H1 (cell line): ENCODE data around the gene PCDHA1. TPM values are rescaled to one million over a fixed set of nuclear protein-coding genes. Genes with fewer than 3 reads are reported as not detected.
A peak's percentile ranks its signal among the peaks of the same experiment; 100 is the strongest.

Experiments
- ATF2 ChIP-seq: IDR thresholded peaks from 2 replicates; pipeline ENCODE4 v1.6.1; 2012; ENCODE audit warnings: low read length, inconsistent platforms
- BCL11A ChIP-seq, 2 experiments: IDR thresholded peaks; one replicate each; pipeline ENCODE4 v1.6.1; 2011; ENCODE audit warnings: low read depth in 2 of 2, low read length in 2 of 2, mild to moderate bottlenecking in 2 of 2
- CBX8 ChIP-seq: fragments of 300-800, 300-1000 bp; sonication (generic); IDR thresholded peaks from 2 replicates; pipeline ENCODE4 v1.7.1; 2016; ENCODE audit warnings: low read depth, low read length, borderline replicate concordance
- CTBP2 ChIP-seq: IDR thresholded peaks from 2 replicates; pipeline ENCODE4 v1.7.0; 2011; ENCODE audit warnings: borderline replicate concordance, mild to moderate bottlenecking, moderate library complexity, mixed read lengths, low read length; ENCODE audit not compliant: insufficient read depth, insufficient read length
- CTCF ChIP-seq, 3 experiments: IDR thresholded peaks; 1 replicate in 2 of 3; 2 replicates in 1 of 3; pipeline versions ENCODE4 v1.5.1 to v1.6.1; 2011; ENCODE audit warnings: low read length in 3 of 3, mild to moderate bottlenecking in 3 of 3, inconsistent platforms in 2 of 3, low read depth in 1 of 3, moderate library complexity in 1 of 3; ENCODE audit not compliant: insufficient read depth in 1 of 3; ENCODE audit errors: control extremely low read depth in 1 of 3
- GTF2F1 ChIP-seq: IDR thresholded peaks from 2 replicates; pipeline ENCODE4 v1.6.1; 2012; ENCODE audit warnings: low read depth, low read length, improper control_type of control experiment, borderline replicate concordance
- HDAC2 ChIP-seq, 2 experiments: fragments of 300-600 bp in 1 of 2; sonication (generic) in 1 of 2; IDR thresholded peaks; 2 replicates each; pipeline ENCODE4 v1.6.1; 2011 to 2012; ENCODE audit warnings: low read depth in 2 of 2, low read length in 2 of 2, mild to moderate bottlenecking in 2 of 2, moderate library complexity in 2 of 2, borderline replicate concordance in 1 of 2, inconsistent platforms in 1 of 2
- HDAC6 ChIP-seq: IDR thresholded peaks from one replicate; pipeline ENCODE4 v1.7.1; 2012; ENCODE audit warnings: low read depth, mild to moderate bottlenecking, inconsistent platforms, low read length, moderate library complexity
- KDM4A ChIP-seq: IDR thresholded peaks from one replicate; pipeline ENCODE4 v1.7.1; 2012; ENCODE audit warnings: low read depth, mild to moderate bottlenecking, moderate library complexity, low read length, inconsistent platforms; ENCODE audit not compliant: severe bottlenecking
- MAX ChIP-seq: IDR thresholded peaks from 2 replicates; pipeline ENCODE4 v1.6.1; 2012; ENCODE audit warnings: inconsistent platforms
- POLR2A ChIP-seq, 2 experiments: IDR thresholded peaks; 1 replicate in 1 of 2; 2 replicates in 1 of 2; pipeline ENCODE4 v1.6.1; 2011; ENCODE audit warnings: low read depth in 2 of 2, low read length in 2 of 2, mild to moderate bottlenecking in 2 of 2; ENCODE audit errors: control extremely low read depth in 1 of 2
- RNF2 ChIP-seq: fragments of 200-900, 300-1000 bp; sonication (generic); IDR thresholded peaks from 2 replicates; pipeline ENCODE4 v1.7.1; 2016; ENCODE audit warnings: borderline replicate concordance, low read depth, mild to moderate bottlenecking, antibody characterized with exemption, low read length; ENCODE audit not compliant: poor library complexity, severe bottlenecking; ENCODE audit errors: missing control alignments
- SAP30 ChIP-seq: fragments of 300-600 bp; sonication (generic); IDR thresholded peaks from 2 replicates; pipeline ENCODE4 v1.7.1; 2012; ENCODE audit warnings: low read length, moderate library complexity, mild to moderate bottlenecking, inconsistent platforms; ENCODE audit not compliant: insufficient read depth, insufficient replicate concordance
- SP4 ChIP-seq: IDR thresholded peaks from 2 replicates; pipeline ENCODE4 v1.6.1; 2012; ENCODE audit warnings: low read length, inconsistent platforms
- TAF1 ChIP-seq: IDR thresholded peaks from 2 replicates; pipeline ENCODE4 v1.6.1; 2011; ENCODE audit warnings: mild to moderate bottlenecking, low read depth, low read length
- TCF12 ChIP-seq: IDR thresholded peaks from 2 replicates; pipeline ENCODE4 v1.6.1; 2011; ENCODE audit warnings: low read depth, mild to moderate bottlenecking, low read length
- TEAD4 ChIP-seq: IDR thresholded peaks from 2 replicates; pipeline ENCODE4 v1.6.1; 2012; ENCODE audit warnings: low read depth, low read length, inconsistent platforms, mixed read lengths
- polyA plus RNA-seq, 7 experiments: library from polyadenylated mRNA; depleted of rRNA in 3 of 7; stranded (reverse) in 5 of 7; unstranded in 2 of 7; fragments of >200 nt in 5 of 7; fragments of 200-250 nt in 2 of 7; gene quantifications; 1 replicate in 5 of 7; 2 replicates in 1 of 7; 4 replicates in 1 of 7; pipeline versions ENCODE4 v1.2.1 to v1.2.3, GENCODE V29; 2011 to 2013; ENCODE audit warnings: missing spikeins in 2 of 7, mixed read lengths in 2 of 7
- total RNA-seq: library from RNA; stranded (reverse); fragmentation: NEBNext Ultra II Directional; extraction: Animal tissue kit (Norgen Biotek cat#: 25700); gene quantifications from 2 replicates; pipeline ENCODE4 v1.2.1, GENCODE V29; 2021

PCDHA1 gene
- total and polyA plus RNA-seq, 2 of the 8 experiments (the other 6 are each of a cell fraction or from before 2014, with no cell fraction given): 0.23 to 0.50 TPM

- TF ChIP-seq CTCF (IDR thresholded peaks at IDR 0.05; ENCODE audit: control extremely low read depth in 1 of 3, insufficient read depth in 1 of 3, low read depth in 1 of 3, low read length in 3 of 3) (peak; percentile 75 to 81 (median 81)), BCL11A (IDR thresholded peaks at IDR 0.05; ENCODE audit: low read depth in 2 of 2, low read length in 2 of 2) (no peak), MAX (no peak), CBX8 (no peak), HDAC2 (IDR thresholded peaks at IDR 0.05; ENCODE audit: borderline replicate concordance in 1 of 2, low read depth in 2 of 2, low read length in 2 of 2) (no peak), TAF1 (no peak), TEAD4 (0 out of 2 replicates have a peak, but pooled peaks have one; percentile 32), HDAC6 (no peak), RNF2 (no peak), ATF2 (0 out of 2 replicates have a peak, but pooled peaks have one; percentile 31), CTBP2 (no peak), GTF2F1 (no peak), KDM4A (peak; percentile 75), SAP30 (no peak), POLR2A (IDR thresholded peaks at IDR 0.05; ENCODE audit: control extremely low read depth in 1 of 2, low read depth in 2 of 2, low read length in 2 of 2) (peak in 1 of 2 experiments; percentile 59; a peak in 2 of 3 replicates), SP4 (no peak), TCF12 (no peak)
Observed at GRCh38 chr5:140806834-140807775, 21.2 kb downstream of the PCDHA1 start, which contains the start of gene PCDHA4 (continued).
